ENCODE measurements around the gene WWTR1.

WWTR1 gene

GRCh38 chr3:149657926-149658743, at the start of gene WWTR1:
TSS of gene WWTR1 (minus strand) at chr3:149658025. CDS start at chr3:149657306, 719 bp downstream.
- in situ Hi-C loops (cut with MboI; ENCODE audit: low sequenced_read_pairs, unreplicated experiment), result no loop called here
- peak; percentile 15 for TF ChIP-seq CTCF (IDR thresholded peaks at IDR 0.05; ENCODE audit: borderline replicate concordance, control extremely low read depth, extremely low read depth, insufficient read depth, missing control alignments)
- DNase-seq (ENCODE audit: low spot score), result peak; percentile 86

DNA sequence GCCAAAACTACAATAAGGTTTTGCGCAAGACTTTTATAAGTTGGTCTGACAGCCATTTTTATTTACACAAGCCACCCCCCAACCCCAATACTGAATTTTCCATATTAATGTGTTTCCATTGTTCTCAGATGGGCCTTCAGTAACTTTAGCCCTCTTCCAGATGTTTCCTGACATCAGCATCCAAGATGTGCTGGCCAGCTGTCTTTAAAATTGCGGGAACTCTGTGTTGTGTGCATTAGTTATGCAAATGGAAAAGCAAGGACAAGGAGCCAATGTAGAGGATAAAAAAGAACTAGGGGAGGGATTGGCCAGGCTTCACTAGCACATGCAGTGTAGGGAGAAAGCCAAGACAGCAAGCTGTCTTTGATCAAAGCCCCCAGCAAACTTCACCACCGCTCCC, 49.1 kb upstream of the WWTR1 start:
- DNase-seq (ENCODE audit: low spot score), result no peak
- in situ Hi-C loops (cut with MboI; ENCODE audit: low sequenced_read_pairs, unreplicated experiment), result no loop called here
- no peak for TF ChIP-seq CTCF (IDR thresholded peaks at IDR 0.05; ENCODE audit: borderline replicate concordance, control extremely low read depth, extremely low read depth, insufficient read depth, missing control alignments)

DNA sequence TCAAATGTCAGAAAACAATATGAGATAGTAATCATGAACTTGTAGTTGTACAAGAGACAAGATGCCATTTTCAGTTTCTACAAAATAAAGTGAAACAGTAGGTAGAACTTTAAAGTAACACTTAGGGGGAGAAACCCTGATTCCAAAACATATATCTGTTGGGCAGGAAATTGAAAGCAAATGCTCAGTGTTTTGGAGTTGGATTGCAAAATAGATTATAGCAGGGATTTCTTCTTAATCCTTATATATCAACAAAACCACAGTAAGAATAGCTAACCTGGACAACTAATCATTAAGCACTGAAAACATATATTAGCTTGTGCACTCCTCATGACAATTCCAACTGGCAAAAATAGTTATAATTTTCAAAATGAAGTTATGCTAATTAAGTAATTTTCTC, 47.6 kb upstream of the WWTR1 start:
- no peak for DNase-seq (ENCODE audit: low spot score)
- in situ Hi-C loops (cut with MboI; ENCODE audit: low sequenced_read_pairs, unreplicated experiment), result no loop called here
- no peak for TF ChIP-seq CTCF (IDR thresholded peaks at IDR 0.05; ENCODE audit: borderline replicate concordance, control extremely low read depth, extremely low read depth, insufficient read depth, missing control alignments)

DNA sequence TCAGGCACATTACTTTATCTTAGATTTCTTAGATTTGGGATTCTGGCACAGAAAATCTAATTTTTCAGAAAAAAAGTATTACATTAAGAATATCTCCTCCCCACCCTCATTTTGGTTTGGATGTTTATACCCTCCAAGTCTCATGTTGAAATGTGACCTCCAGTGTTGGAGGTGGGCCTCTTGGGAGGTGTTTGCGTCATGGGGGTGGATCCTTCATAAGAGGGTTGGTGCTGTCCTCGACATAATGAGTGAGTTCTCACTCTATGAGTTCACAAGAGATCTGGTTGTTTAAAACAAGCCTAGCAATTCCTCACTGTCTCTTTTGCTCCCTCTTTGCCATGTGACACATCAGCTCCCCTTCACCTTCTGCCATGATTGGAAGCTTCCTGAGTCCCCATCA, 45.6 kb upstream of the WWTR1 start:
- in situ Hi-C loops (cut with MboI; ENCODE audit: low sequenced_read_pairs, unreplicated experiment), result no loop called here
- DNase-seq (ENCODE audit: low spot score), result no peak
- no peak for TF ChIP-seq CTCF (IDR thresholded peaks at IDR 0.05; ENCODE audit: borderline replicate concordance, control extremely low read depth, extremely low read depth, insufficient read depth, missing control alignments)

DNA sequence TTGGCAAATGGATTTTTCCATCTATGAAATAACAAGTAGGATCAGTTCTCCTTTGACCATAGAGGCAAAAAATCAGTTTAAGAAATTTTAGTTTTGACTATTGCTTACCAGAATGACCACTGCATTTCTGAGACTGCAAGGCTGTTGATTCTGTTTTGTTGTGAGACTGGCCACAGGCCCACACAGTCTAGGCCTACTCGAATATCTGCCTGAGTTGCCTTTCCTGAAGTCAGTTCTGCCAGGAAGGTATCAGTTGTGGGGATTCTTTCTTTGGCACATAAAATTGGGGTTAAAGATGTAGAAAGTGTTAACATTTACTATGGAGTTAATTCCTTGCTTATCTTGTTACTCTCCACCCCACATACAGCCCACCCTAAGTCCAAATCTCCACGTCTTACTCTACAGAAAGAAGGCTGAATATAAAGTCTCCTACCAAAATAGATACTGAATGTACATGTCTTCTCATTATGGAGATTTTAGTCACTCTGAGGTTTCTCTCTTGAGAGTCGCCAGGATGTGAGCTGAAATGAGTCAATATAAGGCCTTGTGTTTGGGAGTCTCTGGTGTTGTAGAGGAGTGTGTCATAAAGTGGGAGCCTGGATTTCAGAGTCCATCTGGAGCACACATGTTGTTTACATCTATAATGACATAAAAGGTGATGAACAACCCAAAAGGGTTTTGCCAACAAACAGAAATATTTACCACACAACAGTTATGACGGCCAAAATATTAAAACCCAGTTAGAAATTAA, 45.0 kb upstream of the WWTR1 start:
- TF ChIP-seq CTCF (IDR thresholded peaks at IDR 0.05; ENCODE audit: borderline replicate concordance, control extremely low read depth, extremely low read depth, insufficient read depth, missing control alignments), result no peak
- DNase-seq (ENCODE audit: low spot score), result no peak
- in situ Hi-C loops (cut with MboI; ENCODE audit: low sequenced_read_pairs, unreplicated experiment), result no loop called here

DNA sequence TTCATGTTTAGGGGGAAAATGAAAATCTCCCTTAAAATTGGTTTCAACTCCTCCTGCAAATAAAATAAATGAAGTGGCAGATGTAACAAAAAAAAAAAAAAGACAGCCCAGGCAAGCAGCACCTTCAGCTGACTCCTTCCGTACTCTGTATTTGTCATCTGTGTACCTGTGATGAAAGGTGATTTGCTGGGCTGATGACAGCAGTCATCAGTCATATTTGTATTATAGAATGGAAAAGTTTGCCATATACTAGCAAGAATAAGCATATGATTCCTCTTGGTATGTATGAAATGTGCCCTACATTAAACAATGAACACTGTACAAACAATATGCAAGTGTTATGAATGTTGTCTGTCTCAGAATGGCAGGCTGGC, 44.1 kb upstream of the WWTR1 start:
- DNase-seq (ENCODE audit: low spot score), result no peak
- TF ChIP-seq CTCF (IDR thresholded peaks at IDR 0.05; ENCODE audit: borderline replicate concordance, control extremely low read depth, extremely low read depth, insufficient read depth, missing control alignments), result no peak
- in situ Hi-C loops (cut with MboI; ENCODE audit: low sequenced_read_pairs, unreplicated experiment), result no loop called here

Measured in GM13976 (cell line).